K562 (cell line): ENCODE data around the gene VAT1L. TPM values are rescaled to one million over a fixed set of nuclear protein-coding genes. Genes with fewer than 3 reads are reported as not detected.

Source experiments
- CBFB ChIP-seq: sonication (generic); formaldehyde crosslinking; IDR thresholded peaks from 2 replicates; pipeline ENCODE4 v1.4.0; 2020; ENCODE audit warnings: mild to moderate bottlenecking, missing genetic modification reagents
- CTCFL ChIP-seq: IDR thresholded peaks from 2 replicates; pipeline ENCODE4 v1.6.1; 2011; ENCODE audit warnings: borderline replicate concordance, low read depth, mild to moderate bottlenecking, moderate library complexity, low read length; ENCODE audit not compliant: insufficient read depth, poor library complexity, severe bottlenecking
- DLX4 ChIP-seq: fragments of 250-450 bp; sonication (Bioruptor Pico); IDR thresholded peaks from 2 replicates; pipeline ENCODE4 v1.6.1; 2021; ENCODE audit warnings: mild to moderate bottlenecking
- DMBX1 ChIP-seq: fragments of 250-450 bp; sonication (Bioruptor Pico); IDR thresholded peaks from 2 replicates; pipeline ENCODE4 v1.8.0; 2022; ENCODE audit warnings: inconsistent platforms, mild to moderate bottlenecking, moderate library complexity, borderline replicate concordance
- E2F3 ChIP-seq: fragments of 250-450 bp; sonication (Bioruptor Pico); IDR thresholded peaks from 2 replicates; pipeline ENCODE4 v1.4.0; 2020; ENCODE audit warnings: mild to moderate bottlenecking
- GABPA ChIP-seq: fragments of 200-800 bp; sonication (Bioruptor generic); conservative IDR thresholded peaks from 2 replicates; pipeline ENCODE4 v1.6.1; 2016; ENCODE audit warnings: low read depth, missing genetic modification characterization, missing compliant biosample characterization
- HDAC1 ChIP-seq, 2 experiments: fragments of 450-650 bp; IDR thresholded peaks; 2 replicates each; pipeline ENCODE4 v1.6.1; 2016 to 2017; ENCODE audit warnings: inconsistent platforms in 1 of 2, mild to moderate bottlenecking in 1 of 2, moderate library complexity in 1 of 2
- KLF1 ChIP-seq: fragments of 450-650 bp; IDR thresholded peaks from 2 replicates; pipeline ENCODE4 v1.6.1; 2016; ENCODE audit warnings: missing genetic modification characterization, missing compliant biosample characterization
- NFYB ChIP-seq: IDR thresholded peaks from 2 replicates; pipeline ENCODE4 v1.6.1; 2011; ENCODE audit warnings: mild to moderate bottlenecking, moderate library complexity; ENCODE audit not compliant: insufficient read length; ENCODE audit errors: extremely low read depth
- NONO ChIP-seq, 2 experiments: fragments of 200-400 bp in 1 of 2; fragments of 450-650 bp in 1 of 2; formaldehyde crosslinking in 1 of 2; IDR thresholded peaks; 2 replicates each; pipeline ENCODE4 v1.6.1; 2017; ENCODE audit warnings: low read depth in 2 of 2, mild to moderate bottlenecking in 2 of 2, moderate library complexity in 2 of 2, low read length in 1 of 2
- OTX1 ChIP-seq: fragments of 450-650 bp; formaldehyde crosslinking; IDR thresholded peaks from 2 replicates; pipeline ENCODE4 v1.4.0; 2022; ENCODE audit warnings: mild to moderate bottlenecking
- PHB2 ChIP-seq: fragments of 450-650 bp; IDR thresholded peaks from 2 replicates; pipeline ENCODE4 v1.6.1; 2017; ENCODE audit warnings: low read depth
- POLR2AphosphoS2 ChIP-seq: IDR thresholded peaks from 2 replicates; pipeline ENCODE4 v1.6.1; 2012; ENCODE audit warnings: low read length, improper control_type of control experiment
- POLR2H ChIP-seq: IDR thresholded peaks from 2 replicates; pipeline ENCODE4 v1.6.1; 2016; ENCODE audit warnings: missing genetic modification characterization, low read depth, mild to moderate bottlenecking, control low read depth, missing compliant biosample characterization, moderate library complexity
- POLR3A ChIP-seq: IDR thresholded peaks from 2 replicates; pipeline ENCODE4 v1.6.1; 2011; ENCODE audit warnings: borderline replicate concordance, mild to moderate bottlenecking, moderate library complexity; ENCODE audit not compliant: insufficient read length, insufficient read depth; ENCODE audit errors: extremely low read depth
- RAD21 ChIP-seq, 2 experiments: fragments of 250-450 bp in 1 of 2; fragments of 450-650 bp in 1 of 2; sonication (Bioruptor Pico) in 1 of 2; formaldehyde crosslinking in 1 of 2; IDR thresholded peaks in 1 of 2; conservative IDR thresholded peaks in 1 of 2; 2 replicates each; pipeline versions ENCODE4 v1.4.0 to v1.8.0; 2020 to 2022; ENCODE audit warnings: mild to moderate bottlenecking in 2 of 2, moderate library complexity in 1 of 2
- RB1 ChIP-seq: fragments of 450-650 bp; IDR thresholded peaks from 2 replicates; pipeline ENCODE4 v1.6.1; 2017; ENCODE audit warnings: low read depth, mild to moderate bottlenecking
- RNF2 ChIP-seq: sonication (generic); IDR thresholded peaks from 2 replicates; pipeline ENCODE4 v1.6.1; 2016
- SOX6 ChIP-seq: fragments of 450-650 bp; IDR thresholded peaks from 2 replicates; pipeline ENCODE4 v1.6.1; 2014; ENCODE audit warnings: mild to moderate bottlenecking
- U2AF2 ChIP-seq: fragments of 200-400 bp; formaldehyde crosslinking; optimal IDR thresholded peaks from 2 replicates; pipeline ENCODE3; 2017; ENCODE audit warnings: low read depth, mild to moderate bottlenecking, low read length
- ZBTB2 ChIP-seq: fragments of 450-650 bp; IDR thresholded peaks from 2 replicates; pipeline ENCODE4 v1.6.1; 2016; ENCODE audit warnings: antibody characterized with exemption
- ZFX ChIP-seq: sonication (generic); formaldehyde crosslinking; IDR thresholded peaks from 2 replicates; pipeline ENCODE4 v1.8.0; 2022; ENCODE audit warnings: mild to moderate bottlenecking, missing genetic modification reagents, moderate library complexity
- ZNF561 ChIP-seq: fragments of 450-650 bp; formaldehyde crosslinking; conservative IDR thresholded peaks from 2 replicates; pipeline ENCODE4 v1.4.0; 2020; ENCODE audit warnings: mild to moderate bottlenecking, moderate library complexity
- polyA plus RNA-seq, 8 experiments: library from polyadenylated mRNA; depleted of rRNA in 4 of 8; stranded (reverse) in 5 of 8; unstranded in 3 of 8; fragments of >200 nt; fragmentation: Nextera tagmentation in 2 of 8; fragmentation: Illumina TruSeq in 1 of 8; extraction: Ambion mirVana in 2 of 8; extraction: Trizol in 1 of 8; gene quantifications; 2 replicates each; pipeline versions ENCODE4 v1.2.1 to v1.2.3, GENCODE V29; 2011 to 2014; ENCODE audit warnings: inconsistent platforms in 1 of 8, missing spikeins in 1 of 8
- total RNA-seq, 7 experiments: library from RNA; depleted of rRNA in 6 of 7; stranded (reverse); fragments of >200 nt in 6 of 7; fragmentation: Illumina TruSeq in 2 of 7; extraction: Trizol in 2 of 7; gene quantifications; 2 replicates each; pipeline versions ENCODE4 v1.2.1 to v1.2.3, GENCODE V29; 2011 to 2021; ENCODE audit warnings: low replicate concordance in 1 of 7

Gene VAT1L
- total and polyA plus RNA-seq, 9 of the 15 experiments (the other 6 are each of a cell fraction or from before 2014, with no cell fraction given): 0.01 TPM; not detected in 8

- no peak for TF ChIP-seq POLR2H (tag)
- TF ChIP-seq RNF2: no peak
- TF ChIP-seq ZBTB2: no peak
- no peak for TF ChIP-seq DLX4 (CRISPR knock-in tag)
- no peak for TF ChIP-seq GABPA (tag)
- no peak for TF ChIP-seq CTCFL
- TF ChIP-seq E2F3: peak; percentile 91
- TF ChIP-seq NFYB: no peak
- no peak for TF ChIP-seq POLR3A
- TF ChIP-seq CBFB (CRISPR knock-in tag): no peak
- TF ChIP-seq NONO (IDR thresholded peaks at IDR 0.05; ENCODE audit: low read depth in 2 of 2, low read length in 1 of 2): no peak
- no peak for TF ChIP-seq RAD21 (CRISPR knock-in tag; conservative IDR thresholded peaks at IDR 0.05 in 1 of 2, IDR thresholded peaks at IDR 0.05 in 1 of 2)
- TF ChIP-seq ZNF561 (CRISPR knock-in tag): 0 out of 2 replicates have a peak, but pooled peaks have one; percentile 54
- TF ChIP-seq OTX1 (CRISPR knock-in tag): 0 out of 2 replicates have a peak, but pooled peaks have one; percentile 56
- no peak for TF ChIP-seq KLF1 (tag)
- TF ChIP-seq HDAC1 (IDR thresholded peaks at IDR 0.05): no peak
- TF ChIP-seq PHB2: no peak
- peak; percentile 95 for TF ChIP-seq DMBX1 (CRISPR knock-in tag)
- no peak for TF ChIP-seq POLR2AphosphoS2
- no peak for TF ChIP-seq RB1
- TF ChIP-seq SOX6: no peak
- no peak for TF ChIP-seq ZFX
- no peak for TF ChIP-seq U2AF2
Measured at GRCh38 chr16:77739559-77739892, 48.8 kb upstream of the VAT1L start (continued).
